Colonic mucosa (tissue), 4 donors: ENCODE measurements around the gene RARA. TPM values are rescaled to one million over a fixed set of nuclear protein-coding genes. Genes with fewer than 3 reads are reported as not detected.
A peak's percentile ranks its signal among the peaks of the same experiment; 100 is the strongest.
"Not testable (repeated sequence)": the region's sequence is repeated elsewhere in the genome, so short reads cannot be mapped to it uniquely, and the experiment has no call there.

ENCODE experiments used
- DNase-seq: peaks from one replicate; pipeline ENCODE4 v3.0.0-alpha.2; 2020
- H3K27ac ChIP-seq: fragments of 200-600 bp; one replicate; pipeline ENCODE4 v1.8.0; 2021
- H3K27me3 ChIP-seq: fragments of 200-600 bp; one replicate; pipeline ENCODE4 v1.8.0; 2021
- H3K36me3 ChIP-seq: fragments of 200-600 bp; one replicate; pipeline ENCODE4 v1.8.0; 2021
- H3K4me1 ChIP-seq: fragments of 200-600 bp; one replicate; pipeline ENCODE4 v1.8.0; 2021; ENCODE audit warnings: mild to moderate bottlenecking
- H3K4me3 ChIP-seq: fragments of 200-600 bp; one replicate; pipeline ENCODE4 v1.8.0; 2021
- H3K9ac ChIP-seq, 2 donors: one replicate each; pipeline ENCODE4 v1.7.0; 2013; ENCODE audit warnings: control low read depth in 2 of 2, low read depth in 2 of 2, low read length in 2 of 2
- H3K9me3 ChIP-seq: fragments of 200-600 bp; one replicate; pipeline ENCODE4 v1.8.0; 2021
- intact Hi-C: fragments of 100-400 bp; cut with DNase I; formaldehyde crosslinking; loops from one replicate; pipeline ENCODE4 v1.14.1; 2022
- total RNA-seq, 2 donors: library from RNA; stranded (reverse); fragmentation: NEBNext Ultra II Directional in 1 of 2; extraction: Animal tissue kit (Norgen Biotek cat#: 25700) in 1 of 2; gene quantifications; one replicate each; pipeline ENCODE4 v1.2.1, GENCODE V29; 2021
- TF ChIP-seq, protein P1 (sequence below): fragments of 200-600 bp; IDR thresholded peaks from one replicate; pipeline ENCODE4 v1.8.0; 2022; ENCODE audit warnings: antibody characterized with exemption, mild to moderate bottlenecking
- donor health status: healthy.
- donor health status: DM: no; HTN: no; CAD: no.
- donor health status: DM: no; HTN: no; CAD: no.

The RARA gene
- total RNA-seq, 2 donors from 2014 or later = 25.6 to 46.7 TPM

DNA sequence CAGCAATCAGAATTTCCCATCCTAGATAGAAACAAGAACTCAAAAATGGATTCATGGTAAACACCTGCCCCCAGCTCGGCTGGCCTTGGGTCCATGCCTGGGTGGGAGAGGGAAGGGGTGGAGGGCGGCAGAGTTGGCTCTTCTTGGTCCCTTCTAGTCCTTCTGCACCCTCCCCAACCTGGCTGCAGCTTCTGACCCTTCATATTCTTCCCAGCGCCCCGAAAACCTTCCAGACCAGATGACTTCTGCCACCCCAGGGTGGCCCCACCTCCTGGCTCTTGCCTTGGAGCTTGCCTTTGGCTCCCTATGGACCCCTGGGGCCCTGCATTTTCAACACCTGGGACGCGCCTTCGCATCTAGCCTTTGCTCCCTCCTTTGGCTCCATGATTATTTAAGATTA is 60.9 kb downstream of the RARA start:
- Histone ChIP-seq H3K4me1 (no peaks in the 10 kb centered on the region), H3K27ac (no peak overlapping the region), H3K9me3 (no peaks in the 10 kb centered on the region), H3K27me3 (no peaks in the 10 kb centered on the region), H3K9ac (no peak overlapping the region), H3K4me3 (no peak overlapping the region), H3K36me3 (no peaks in the 10 kb centered on the region)
- TF ChIP-seq, protein P1, sequence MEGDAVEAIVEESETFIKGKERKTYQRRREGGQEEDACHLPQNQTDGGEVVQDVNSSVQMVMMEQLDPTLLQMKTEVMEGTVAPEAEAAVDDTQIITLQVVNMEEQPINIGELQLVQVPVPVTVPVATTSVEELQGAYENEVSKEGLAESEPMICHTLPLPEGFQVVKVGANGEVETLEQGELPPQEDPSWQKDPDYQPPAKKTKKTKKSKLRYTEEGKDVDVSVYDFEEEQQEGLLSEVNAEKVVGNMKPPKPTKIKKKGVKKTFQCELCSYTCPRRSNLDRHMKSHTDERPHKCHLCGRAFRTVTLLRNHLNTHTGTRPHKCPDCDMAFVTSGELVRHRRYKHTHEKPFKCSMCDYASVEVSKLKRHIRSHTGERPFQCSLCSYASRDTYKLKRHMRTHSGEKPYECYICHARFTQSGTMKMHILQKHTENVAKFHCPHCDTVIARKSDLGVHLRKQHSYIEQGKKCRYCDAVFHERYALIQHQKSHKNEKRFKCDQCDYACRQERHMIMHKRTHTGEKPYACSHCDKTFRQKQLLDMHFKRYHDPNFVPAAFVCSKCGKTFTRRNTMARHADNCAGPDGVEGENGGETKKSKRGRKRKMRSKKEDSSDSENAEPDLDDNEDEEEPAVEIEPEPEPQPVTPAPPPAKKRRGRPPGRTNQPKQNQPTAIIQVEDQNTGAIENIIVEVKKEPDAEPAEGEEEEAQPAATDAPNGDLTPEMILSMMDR = no peak
- no peak for DNase-seq
- intact Hi-C loops = no loop called here

DNA sequence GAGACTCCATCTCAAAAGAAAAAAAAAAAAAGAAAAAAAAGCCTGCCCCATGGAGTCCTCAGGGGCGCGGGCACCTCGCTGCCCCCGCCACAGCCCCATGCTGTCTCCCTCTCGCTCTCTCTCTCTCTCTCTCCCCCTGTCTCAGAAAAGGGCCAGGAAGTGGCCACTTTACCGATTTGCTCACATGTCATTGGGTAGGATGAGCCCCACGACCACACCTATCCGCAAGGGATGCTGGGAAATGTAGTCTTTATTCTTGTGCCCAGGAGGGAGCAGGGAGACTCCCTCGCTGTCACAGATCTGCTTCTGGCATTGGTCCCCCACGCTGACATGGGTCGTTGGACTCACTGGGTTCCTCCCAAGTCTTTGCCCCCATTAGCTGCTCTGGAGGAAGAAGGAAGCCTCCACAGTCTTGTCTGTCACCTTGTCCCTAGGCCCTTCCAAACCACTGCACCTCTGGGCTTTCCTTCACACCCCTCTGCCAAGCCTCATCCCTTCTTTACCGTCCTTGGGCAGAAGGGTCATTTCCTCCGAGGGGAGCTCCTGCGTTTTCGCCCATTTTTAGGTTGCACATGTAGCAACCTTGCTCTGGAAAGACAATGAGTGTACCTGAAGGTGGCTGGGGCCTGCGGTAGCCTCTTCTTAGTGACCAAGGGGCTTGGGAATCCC is 62.4 kb downstream of the RARA start:
- no peaks in the 10 kb centered on the region for H3K27me3 ChIP-seq
- intact Hi-C loops = no loop called here
- DNase-seq = no peak
- H3K36me3 ChIP-seq = no peaks in the 10 kb centered on the region
- H3K27ac ChIP-seq = no peak overlapping the region
- TF ChIP-seq, protein P1 = no peak
- no peak overlapping the region for H3K9ac ChIP-seq
- no peaks in the 10 kb centered on the region for H3K9me3 ChIP-seq
- no peak overlapping the region for H3K4me3 ChIP-seq
- H3K4me1 ChIP-seq = no peaks in the 10 kb centered on the region

- Histone ChIP-seq H3K36me3 (no peaks in the 10 kb centered on the region), H3K4me1 (no peaks in the 10 kb centered on the region), H3K4me3 (no peak overlapping the region), H3K9me3 (no peaks in the 10 kb centered on the region), H3K27ac (no peak overlapping the region), H3K27me3 (no peaks in the 10 kb centered on the region), H3K9ac (no peak overlapping the region)
- intact Hi-C loops = no loop called here
- TF ChIP-seq, protein P1 = no peak
- no peak for DNase-seq
Observed at GRCh38 chr17:40372031-40372430, 63.1 kb downstream of the RARA start.

DNA sequence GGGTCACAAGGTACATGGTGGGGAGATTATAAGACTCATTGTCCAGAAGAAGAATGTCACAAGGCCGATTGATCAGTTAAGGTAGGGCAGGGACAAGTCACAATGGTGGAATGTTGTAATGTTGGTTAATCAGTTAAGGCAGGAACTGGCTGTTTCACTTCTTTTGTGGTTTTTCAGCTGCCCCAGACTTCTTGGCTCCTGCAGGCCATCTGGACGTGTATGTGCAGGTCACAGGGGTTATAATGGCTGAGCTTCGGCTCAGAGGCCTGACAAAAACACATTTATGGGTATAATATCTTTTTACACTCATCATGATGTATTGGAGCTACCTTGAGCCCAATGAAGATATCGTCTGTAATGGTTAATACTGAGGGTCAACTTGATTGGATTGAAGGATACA is 63.7 kb downstream of the RARA start:
- intact Hi-C loops, H3K36me3 ChIP-seq, H3K27ac ChIP-seq, H3K9me3 ChIP-seq, H3K27me3 ChIP-seq, H3K9ac ChIP-seq, H3K4me3 ChIP-seq, H3K4me1 ChIP-seq, DNase-seq: not testable (repeated sequence)

- no peak overlapping the region for H3K9ac ChIP-seq
- TF ChIP-seq, protein P1 = no peak
- no peak for DNase-seq
- no peak overlapping the region for H3K4me3 ChIP-seq
- H3K4me1 ChIP-seq = no peaks in the 10 kb centered on the region
- H3K9me3 ChIP-seq = no peaks in the 10 kb centered on the region
- H3K27me3 ChIP-seq = no peaks in the 10 kb centered on the region
- intact Hi-C loops = no loop called here
- H3K27ac ChIP-seq = no peak overlapping the region
- H3K36me3 ChIP-seq = no peaks in the 10 kb centered on the region
Observed at GRCh38 chr17:40373324-40373723, 64.3 kb downstream of the RARA start.

DNA sequence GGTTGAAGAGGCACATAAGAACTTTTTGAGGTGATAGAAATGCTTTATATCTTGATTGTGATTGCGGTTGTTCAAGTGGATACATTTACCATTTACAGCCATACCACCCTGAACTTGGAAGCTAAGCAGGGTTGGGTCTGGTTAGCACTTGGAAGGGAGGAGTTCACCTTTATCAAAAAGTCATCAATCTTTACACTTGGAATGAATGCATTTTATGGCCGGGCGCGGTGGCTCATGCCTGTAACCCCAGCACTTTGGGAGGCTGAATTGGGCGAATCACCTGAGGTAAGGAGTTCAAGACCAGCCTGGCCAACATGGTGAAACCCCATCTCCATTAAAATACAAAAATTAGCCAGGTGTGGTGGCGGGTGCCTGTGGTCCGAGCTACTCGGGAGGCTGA is 65.0 kb downstream of the RARA start:
- no peak overlapping the region for H3K9ac ChIP-seq
- TF ChIP-seq, protein P1 = no peak
- no peaks in the 10 kb centered on the region for H3K27me3 ChIP-seq
- no peak overlapping the region for H3K27ac ChIP-seq
- peak; percentile 46 for DNase-seq
- H3K4me1 ChIP-seq = no peaks in the 10 kb centered on the region
- H3K4me3 ChIP-seq = no peak overlapping the region
- intact Hi-C loops = no loop called here
- H3K36me3 ChIP-seq = no peaks in the 10 kb centered on the region
- H3K9me3 ChIP-seq = no peaks in the 10 kb centered on the region
